ENCODE measurements around the gene SLC8A3. TPM values are rescaled to one million over a fixed set of nuclear protein-coding genes. Genes with fewer than 3 reads are reported as not detected.
A peak's percentile ranks its signal among the peaks of the same experiment; 100 is the strongest.

The SLC8A3 gene, protein sequence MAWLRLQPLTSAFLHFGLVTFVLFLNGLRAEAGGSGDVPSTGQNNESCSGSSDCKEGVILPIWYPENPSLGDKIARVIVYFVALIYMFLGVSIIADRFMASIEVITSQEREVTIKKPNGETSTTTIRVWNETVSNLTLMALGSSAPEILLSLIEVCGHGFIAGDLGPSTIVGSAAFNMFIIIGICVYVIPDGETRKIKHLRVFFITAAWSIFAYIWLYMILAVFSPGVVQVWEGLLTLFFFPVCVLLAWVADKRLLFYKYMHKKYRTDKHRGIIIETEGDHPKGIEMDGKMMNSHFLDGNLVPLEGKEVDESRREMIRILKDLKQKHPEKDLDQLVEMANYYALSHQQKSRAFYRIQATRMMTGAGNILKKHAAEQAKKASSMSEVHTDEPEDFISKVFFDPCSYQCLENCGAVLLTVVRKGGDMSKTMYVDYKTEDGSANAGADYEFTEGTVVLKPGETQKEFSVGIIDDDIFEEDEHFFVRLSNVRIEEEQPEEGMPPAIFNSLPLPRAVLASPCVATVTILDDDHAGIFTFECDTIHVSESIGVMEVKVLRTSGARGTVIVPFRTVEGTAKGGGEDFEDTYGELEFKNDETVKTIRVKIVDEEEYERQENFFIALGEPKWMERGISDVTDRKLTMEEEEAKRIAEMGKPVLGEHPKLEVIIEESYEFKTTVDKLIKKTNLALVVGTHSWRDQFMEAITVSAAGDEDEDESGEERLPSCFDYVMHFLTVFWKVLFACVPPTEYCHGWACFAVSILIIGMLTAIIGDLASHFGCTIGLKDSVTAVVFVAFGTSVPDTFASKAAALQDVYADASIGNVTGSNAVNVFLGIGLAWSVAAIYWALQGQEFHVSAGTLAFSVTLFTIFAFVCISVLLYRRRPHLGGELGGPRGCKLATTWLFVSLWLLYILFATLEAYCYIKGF
- total RNA-seq (2013): 0.04 TPM
- polyA plus RNA-seq: under 1 TPM in 1 of 3 donors, not detected in 2; 0.01 TPM
- not detected in 2 replicates for polyA minus RNA-seq
- 0 to 2.8 (median 0.07) reads per million in 11 experiments for total RNA-seq

DNA sequence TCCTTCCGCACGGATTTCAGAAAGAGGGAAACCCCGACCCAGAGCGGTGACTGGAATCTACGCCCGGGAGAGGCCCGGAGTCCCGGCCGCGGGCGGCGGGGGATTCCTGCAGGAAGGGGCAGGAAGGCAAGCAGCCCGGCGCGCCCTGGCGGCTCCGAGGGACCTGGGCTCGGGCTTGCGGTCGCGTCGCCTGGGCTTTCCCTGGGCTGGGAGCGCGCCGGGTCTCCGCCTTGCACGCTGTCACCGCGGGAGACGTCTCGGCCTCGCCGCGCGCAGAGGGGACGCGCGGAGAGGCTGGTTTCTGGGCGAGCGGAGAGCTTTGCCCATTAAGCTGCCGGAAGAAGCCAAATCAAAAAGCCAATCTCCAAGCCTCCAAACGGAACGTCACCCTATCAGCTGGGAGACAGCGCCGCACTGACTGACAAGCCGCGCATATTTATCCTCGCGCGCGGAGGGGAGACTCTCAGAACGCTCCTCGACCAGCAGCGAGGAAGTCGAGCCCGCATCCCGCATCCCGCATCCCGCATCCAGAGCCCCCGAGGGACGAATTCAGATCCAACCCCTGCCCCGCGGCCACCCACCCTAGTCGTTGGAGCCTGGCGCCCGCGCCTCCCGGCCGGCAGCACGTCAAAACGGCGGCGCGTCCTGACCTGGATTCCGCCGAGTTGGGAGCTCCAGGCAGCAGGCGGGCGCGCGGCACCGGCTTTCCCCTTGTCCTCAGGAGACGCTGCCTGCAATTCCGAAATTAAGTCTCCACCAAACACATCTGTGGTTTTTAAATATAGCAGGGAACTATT lies at the start of gene SLC8A3:
TSS of gene SLC8A3 (minus strand) at position 293 of the 797 bp plus-strand sequence. CDS start 20,529 bp downstream, outside the sequence.
- no peaks in the 10 kb centered on the region for H4K20me1 ChIP-seq (ENCODE audit: insufficient read depth, low read length)

More for the DNA sequence above, at the start of gene SLC8A3:
- peaks cover 0 to 7% of the 10 kb centered on the region in 2 donors for H3K36me3 Mint-ChIP-seq
- Histone ChIP-seq H3K4me1 (ENCODE audit: control insufficient read depth in 1 of 2, insufficient read depth in 2 of 2, low read length in 2 of 2) (peaks cover 18 to 27% of the 10 kb centered on the region in 2 donors), H3K9ac (ENCODE audit: insufficient read depth, low read length, poor library complexity, severe bottlenecking) (no peak within 1 kb of the TSS), H3K27ac (ENCODE audit: low read depth in 1 of 2, low read length in 2 of 2) (no peak within 1 kb of the TSS), H3K9me3 (replicated peaks in 1 of 2; ENCODE audit: control insufficient read depth in 1 of 2, insufficient read depth in 1 of 2, low read length in 2 of 2) (peaks cover 2 to 12% of the 10 kb centered on the region in 2 donors), H3K4me3 (replicated peaks in 1 of 3; ENCODE audit: low read depth in 2 of 3, low read length in 3 of 3) (peak within 1 kb of the TSS; percentile 2 to 72 (median 10)), H3K79me2 (ENCODE audit: insufficient read depth, low read length) (no peaks in the 10 kb centered on the region), H3K36me3 (replicated peaks in 1 of 2; ENCODE audit: control insufficient read depth in 1 of 2, insufficient read depth in 2 of 2, low read length in 2 of 2) (no peaks in the 10 kb centered on the region), H3K27me3 (ENCODE audit: control insufficient read depth in 2 of 2, insufficient read depth in 2 of 2, low read length in 2 of 2) (peaks cover 41 to 60% of the 10 kb centered on the region in 2 donors), H3K4me2 (replicated peaks; ENCODE audit: extremely low read depth, low read length, poor library complexity, severe bottlenecking) (peak within 1 kb of the TSS; percentile 82), H2AFZ (ENCODE audit: insufficient read depth, low read depth, low read length, poor library complexity, severe bottlenecking) (peak within 1 kb of the TSS; percentile 61)
- peaks cover 0 to 23% (median 10%) of the 10 kb centered on the region in 7 donors for H3K9me3 Mint-ChIP-seq
- H3K4me1 Mint-ChIP-seq: peaks cover 23% of the 10 kb centered on the region
- H3K27ac Mint-ChIP-seq: no peak within 1 kb of the TSS
- H3K4me3 Mint-ChIP-seq: peak within 1 kb of the TSS; percentile 75 to 89
- peaks cover 50 to 77% (median 53%) of the 10 kb centered on the region in 3 donors for H3K27me3 Mint-ChIP-seq (ENCODE audit: low read depth in 3 of 3)
- peak in 1 of 3 donors; percentile 22 for DNase-seq
- intact Hi-C loops (cut with micrococcal nuclease): no loop called here
- under 1% methylated on average over 76 of the region's 83 CpGs for WGBS (ENCODE audit: insufficient coverage)
- TF ChIP-seq, protein P1, sequence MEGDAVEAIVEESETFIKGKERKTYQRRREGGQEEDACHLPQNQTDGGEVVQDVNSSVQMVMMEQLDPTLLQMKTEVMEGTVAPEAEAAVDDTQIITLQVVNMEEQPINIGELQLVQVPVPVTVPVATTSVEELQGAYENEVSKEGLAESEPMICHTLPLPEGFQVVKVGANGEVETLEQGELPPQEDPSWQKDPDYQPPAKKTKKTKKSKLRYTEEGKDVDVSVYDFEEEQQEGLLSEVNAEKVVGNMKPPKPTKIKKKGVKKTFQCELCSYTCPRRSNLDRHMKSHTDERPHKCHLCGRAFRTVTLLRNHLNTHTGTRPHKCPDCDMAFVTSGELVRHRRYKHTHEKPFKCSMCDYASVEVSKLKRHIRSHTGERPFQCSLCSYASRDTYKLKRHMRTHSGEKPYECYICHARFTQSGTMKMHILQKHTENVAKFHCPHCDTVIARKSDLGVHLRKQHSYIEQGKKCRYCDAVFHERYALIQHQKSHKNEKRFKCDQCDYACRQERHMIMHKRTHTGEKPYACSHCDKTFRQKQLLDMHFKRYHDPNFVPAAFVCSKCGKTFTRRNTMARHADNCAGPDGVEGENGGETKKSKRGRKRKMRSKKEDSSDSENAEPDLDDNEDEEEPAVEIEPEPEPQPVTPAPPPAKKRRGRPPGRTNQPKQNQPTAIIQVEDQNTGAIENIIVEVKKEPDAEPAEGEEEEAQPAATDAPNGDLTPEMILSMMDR (IDR thresholded peaks at IDR 0.05): no peak

Data from CD14-positive monocyte (primary cell).